Natural killer cell (primary cell): ENCODE results near the gene NAV1. TPM values are rescaled to one million over a fixed set of nuclear protein-coding genes. Genes with fewer than 3 reads are reported as not detected.
A peak's percentile ranks its signal among the peaks of the same experiment; 100 is the strongest.
"Not testable (repeated sequence)": the region's sequence is repeated elsewhere in the genome, so short reads cannot be mapped to it uniquely, and the experiment has no call there.

ENCODE experiments used
- ATAC-seq, 3 donors: fragments of 150-1000 bp in 2 of 3; fragments of 200-7000 bp in 1 of 3; cut with Tn5 transposase; 1 replicate in 1 of 3; 2 replicates in 2 of 3; pipeline ENCODE4 v1.10.0; 2021; ENCODE audit warnings: mild to moderate bottlenecking in 2 of 3, moderate library complexity in 2 of 3
- DNase-seq, 2 donors: peaks; one replicate each; pipeline versions ENCODE4 v3.0.0 to v3.0.0-alpha.2; 2013 to 2021; ENCODE audit warnings: mixed read lengths in 1 of 2
- H3K27ac ChIP-seq: one replicate; pipeline ENCODE4 v1.5.1; 2013; ENCODE audit warnings: mild to moderate bottlenecking, low read length
- H3K27me3 ChIP-seq: one replicate; pipeline ENCODE4 v1.6.1; 2013; ENCODE audit warnings: low read length; ENCODE audit not compliant: control insufficient read depth, insufficient read depth
- H3K36me3 ChIP-seq: one replicate; pipeline ENCODE4 v1.6.1; 2013; ENCODE audit warnings: low read length; ENCODE audit not compliant: control insufficient read depth, insufficient read depth
- H3K4me1 ChIP-seq: one replicate; pipeline ENCODE4 v1.6.1; 2013; ENCODE audit warnings: low read length; ENCODE audit not compliant: control insufficient read depth, insufficient read depth
- H3K4me3 ChIP-seq: one replicate; pipeline ENCODE4 v1.5.1; 2013; ENCODE audit warnings: low read length
- H3K9me3 ChIP-seq: one replicate; pipeline ENCODE4 v1.6.1; 2013; ENCODE audit warnings: low read length; ENCODE audit not compliant: control insufficient read depth, insufficient read depth
- H3K27ac Mint-ChIP-seq, 2 donors: one replicate each; pipeline ENCODE4 v1.8.0; 2022; ENCODE audit warnings: mild to moderate bottlenecking in 2 of 2, mixed read lengths in 2 of 2, moderate library complexity in 1 of 2
- H3K27me3 Mint-ChIP-seq, 2 donors: one replicate each; pipeline ENCODE4 v1.8.0; 2022; ENCODE audit warnings: low read depth in 2 of 2, mixed read lengths in 2 of 2
- H3K36me3 Mint-ChIP-seq: one replicate; pipeline ENCODE4 v1.8.0; 2022; ENCODE audit warnings: mixed read lengths
- H3K4me1 Mint-ChIP-seq, 2 donors: one replicate each; pipeline ENCODE4 v1.8.0; 2022; ENCODE audit warnings: mixed read lengths in 2 of 2
- H3K4me3 Mint-ChIP-seq: one replicate; pipeline ENCODE4 v1.8.0; 2022; ENCODE audit warnings: mild to moderate bottlenecking, moderate library complexity, mixed read lengths
- H3K9me3 Mint-ChIP-seq, 2 donors: one replicate each; pipeline ENCODE4 v1.8.0; 2022; ENCODE audit warnings: mixed read lengths in 2 of 2
- CTCF ChIP-seq: fragments of 200-600 bp; IDR thresholded peaks from one replicate; pipeline ENCODE4 v1.8.0; 2022; ENCODE audit warnings: antibody characterized with exemption
- WGBS: methylation state at CpG from one replicate; pipeline ENCODE4 v1.1.7; 2013; ENCODE audit warnings: missing lambda C conversion rate; ENCODE audit not compliant: insufficient coverage; 5-methylcytosine and 5-hydroxymethylcytosine counted together
- intact Hi-C: fragments of 100-400 bp; cut with micrococcal nuclease; formaldehyde crosslinking; loops from one replicate; pipeline ENCODE4 v1.14.2; 2022
- total RNA-seq, 4 donors: library from RNA; stranded (reverse); fragments of 120-200 nt in 1 of 4; gene quantifications; one replicate each; pipeline versions ENCODE4 v1.2.3 to v1.2.4, GENCODE V29; 2013 to 2022

NAV1 gene
- total RNA-seq, 3 donors from 2014 or later (not counting 1 experiment from before 2014, with no cell fraction given), result 2.5 to 3.9 (median 2.8) TPM

- intact Hi-C loops, result no loop called here
- TF ChIP-seq CTCF, result no peak
- Histone ChIP-seq H3K4me1 (peaks cover 8% of the 10 kb centered on the region), H3K27me3 (peaks cover 7% of the 10 kb centered on the region), H3K36me3 (no peaks in the 10 kb centered on the region), H3K9me3 (no peaks in the 10 kb centered on the region), H3K27ac (no peak overlapping the region), H3K4me3 (no peak overlapping the region)
- no peak for DNase-seq
- Mint-ChIP-seq H3K27ac (no peak overlapping the region), H3K9me3 (no peaks in the 10 kb centered on the region), H3K36me3 (no peaks in the 10 kb centered on the region), H3K27me3 (peaks cover 39 to 68% of the 10 kb centered on the region in 2 donors), H3K4me3 (no peak overlapping the region), H3K4me1 (peaks cover 0 to 10% of the 10 kb centered on the region in 2 donors)
- WGBS, result 99% methylated on average over 5 of the region's 7 CpGs
- ATAC-seq, result no peak
Measured at GRCh38 chr1:201543871-201544642, 5.1 kb downstream of the NAV1 start.

- Histone ChIP-seq H3K27me3 (peaks cover 2% of the 10 kb centered on the region), H3K36me3 (no peaks in the 10 kb centered on the region), H3K4me3 (no peak overlapping the region), H3K4me1 (peaks cover 2% of the 10 kb centered on the region), H3K9me3 (no peaks in the 10 kb centered on the region), H3K27ac (no peak overlapping the region)
- Mint-ChIP-seq H3K9me3 (no peaks in the 10 kb centered on the region), H3K27ac (no peak overlapping the region), H3K36me3 (no peaks in the 10 kb centered on the region), H3K27me3 (peaks cover 36 to 64% of the 10 kb centered on the region in 2 donors), H3K4me1 (peaks cover 0 to 7% of the 10 kb centered on the region in 2 donors), H3K4me3 (no peak overlapping the region)
- ATAC-seq (no peak), DNase-seq (no peak)
- intact Hi-C loops, result no loop called here
- 96% methylated on average over 3 of the region's 3 CpGs for WGBS
- TF ChIP-seq CTCF, result no peak
Measured at GRCh38 chr1:201544710-201545109, 5.8 kb downstream of the NAV1 start.

- peaks cover 28 to 52% of the 10 kb centered on the region in 2 donors for H3K27me3 Mint-ChIP-seq
- no peak overlapping the region for H3K4me3 Mint-ChIP-seq
- no peaks in the 10 kb centered on the region for H3K4me1 ChIP-seq
- ATAC-seq, result peak in 1 of 3 donors; percentile 38
- no peak overlapping the region for H3K27ac ChIP-seq
- no peak for DNase-seq
- no peaks in the 10 kb centered on the region for H3K36me3 ChIP-seq
- WGBS, result 28% methylated on average over 7 of the region's 9 CpGs
- no peaks in the 10 kb centered on the region for H3K4me1 Mint-ChIP-seq
- no peaks in the 10 kb centered on the region for H3K9me3 Mint-ChIP-seq
- no peaks in the 10 kb centered on the region for H3K9me3 ChIP-seq
- H3K36me3 Mint-ChIP-seq, result no peaks in the 10 kb centered on the region
- H3K27ac Mint-ChIP-seq, result no peak overlapping the region
- H3K4me3 ChIP-seq, result no peak overlapping the region
- no peak for TF ChIP-seq CTCF
- intact Hi-C loops, result no loop called here
- H3K27me3 ChIP-seq, result no peaks in the 10 kb centered on the region
Measured at GRCh38 chr1:201545851-201546492, 7.0 kb downstream of the NAV1 start.

GRCh38 chr1:201549522-201549921, 10.6 kb downstream of the NAV1 start:
- H3K9me3 ChIP-seq, H3K9me3 Mint-ChIP-seq, H3K4me1 Mint-ChIP-seq, H3K27me3 ChIP-seq, H3K27ac Mint-ChIP-seq, DNase-seq, intact Hi-C loops, H3K36me3 ChIP-seq, H3K27ac ChIP-seq, H3K4me3 ChIP-seq, ATAC-seq, H3K36me3 Mint-ChIP-seq, H3K4me3 Mint-ChIP-seq, H3K4me1 ChIP-seq: not testable (repeated sequence)
- 96% methylated on average over 4 of the region's 5 CpGs for WGBS
- H3K27me3 Mint-ChIP-seq, result peaks cover 13 to 26% of the 10 kb centered on the region in 2 donors
